WTC11 (cell line): ENCODE measurements around the gene CHST11. TPM values are rescaled to one million over a fixed set of nuclear protein-coding genes. Genes with fewer than 3 reads are reported as not detected.

Source experiments
- ATAC-seq: fragments of 200-7000 bp; cut with Tn5 transposase; 2 replicates; pipeline ENCODE4 v1.10.0; 2021; ENCODE audit warnings: mild to moderate bottlenecking, moderate library complexity
- CTCF ChIA-PET: fragments of 300-600 bp; sonication (Branson Sonifier 250); formaldehyde crosslinking; loops from one replicate; lab custom pipeline; 2021; ENCODE audit warnings: antibody characterized with exemption; lab: Charles Lee
- POLR2A ChIA-PET: fragments of 350-600 bp; sonication (Branson Sonifier 250); formaldehyde crosslinking; loops from one replicate; lab custom pipeline; 2021; ENCODE audit warnings: antibody characterized with exemption; lab: Charles Lee
- DNase-seq: peaks from one replicate; pipeline ENCODE4 v3.0.0; 2021; ENCODE audit warnings: low spot score
- H3K27ac Mint-ChIP-seq: 2 replicates; pipeline ENCODE4 v1.8.0; 2021; ENCODE audit warnings: mixed read lengths
- H3K27me3 Mint-ChIP-seq: 2 replicates; pipeline ENCODE4 v1.8.0; 2021; ENCODE audit warnings: low read depth, mild to moderate bottlenecking, moderate library complexity, mixed read lengths
- H3K36me3 Mint-ChIP-seq: 2 replicates; pipeline ENCODE4 v1.8.0; 2021; ENCODE audit warnings: mixed read lengths
- H3K4me1 Mint-ChIP-seq: 2 replicates; pipeline ENCODE4 v1.8.0; 2022; ENCODE audit warnings: mixed read lengths
- H3K4me3 Mint-ChIP-seq: 2 replicates; pipeline ENCODE4 v1.8.0; 2021; ENCODE audit warnings: mild to moderate bottlenecking, moderate library complexity, mixed read lengths
- H3K9me3 Mint-ChIP-seq: 2 replicates; pipeline ENCODE4 v1.8.0; 2021; ENCODE audit warnings: mixed read lengths
- ATF1 ChIP-seq: sonication (generic); formaldehyde crosslinking; IDR thresholded peaks from 2 replicates; pipeline ENCODE4 v1.8.1; 2023; ENCODE audit warnings: mild to moderate bottlenecking, moderate library complexity, missing genetic modification reagents
- CREB1 ChIP-seq: sonication (generic); formaldehyde crosslinking; IDR thresholded peaks from 2 replicates; pipeline ENCODE4 v1.8.0; 2023; ENCODE audit warnings: mild to moderate bottlenecking, missing genetic modification reagents
- KAT7 ChIP-seq: sonication (generic); formaldehyde crosslinking; IDR thresholded peaks from 2 replicates; pipeline ENCODE4 v1.8.1; 2023; ENCODE audit warnings: missing genetic modification reagents, mild to moderate bottlenecking, borderline replicate concordance
- MYBL2 ChIP-seq: sonication (generic); formaldehyde crosslinking; IDR thresholded peaks from 2 replicates; pipeline ENCODE4 v1.8.1; 2023; ENCODE audit warnings: mild to moderate bottlenecking, moderate library complexity, missing genetic modification reagents
- NFATC4 ChIP-seq: fragments of 250-450 bp; sonication (Bioruptor Pico); IDR thresholded peaks from 2 replicates; pipeline ENCODE4 v1.9.0; 2021; ENCODE audit warnings: mild to moderate bottlenecking
- NR1H2 ChIP-seq: sonication (generic); formaldehyde crosslinking; IDR thresholded peaks from 2 replicates; pipeline ENCODE4 v1.9.0; 2021; ENCODE audit warnings: mild to moderate bottlenecking, moderate library complexity, missing genetic modification reagents
- PRRX2 ChIP-seq: fragments of 250-450 bp; sonication (Bioruptor Pico); IDR thresholded peaks from 2 replicates; pipeline ENCODE4 v1.8.0; 2021; ENCODE audit warnings: mild to moderate bottlenecking
- SOX15 ChIP-seq: fragments of 250-450 bp; sonication (Bioruptor Pico); IDR thresholded peaks from 2 replicates; pipeline ENCODE4 v1.9.0; 2021; ENCODE audit warnings: mild to moderate bottlenecking
- ZNF121 ChIP-seq: sonication (generic); formaldehyde crosslinking; IDR thresholded peaks from 2 replicates; pipeline ENCODE4 v1.8.0; 2023; ENCODE audit warnings: missing genetic modification reagents
- ZNF138 ChIP-seq: sonication (generic); formaldehyde crosslinking; conservative IDR thresholded peaks from 2 replicates; pipeline ENCODE4 v1.8.1; 2022; ENCODE audit warnings: mild to moderate bottlenecking, moderate library complexity, missing genetic modification reagents
- ZNF425 ChIP-seq: fragments of 250-450 bp; sonication (Bioruptor Pico); conservative IDR thresholded peaks from 2 replicates; pipeline ENCODE4 v1.9.0; 2021; ENCODE audit warnings: mild to moderate bottlenecking
- ZSCAN18 ChIP-seq: fragments of 250-450 bp; sonication (Bioruptor Pico); IDR thresholded peaks from 2 replicates; pipeline ENCODE4 v2.1.2; 2022; ENCODE audit warnings: mild to moderate bottlenecking, moderate library complexity
- total RNA-seq: library from RNA; stranded (reverse); gene quantifications from 3 replicates; pipeline ENCODE4 v1.2.3, GENCODE V29; 2021
- TF ChIP-seq, protein P1 (sequence below): sonication (generic); formaldehyde crosslinking; IDR thresholded peaks from 2 replicates; pipeline ENCODE4 v1.8.0; 2023; ENCODE audit warnings: missing genetic modification reagents
- TF ChIP-seq, protein P2 (sequence below): fragments of 250-450 bp; sonication (Bioruptor Pico); IDR thresholded peaks from 2 replicates; pipeline ENCODE4 v1.9.0; 2021; ENCODE audit warnings: moderate library complexity, mild to moderate bottlenecking, inconsistent platforms, borderline replicate concordance
- TF ChIP-seq, protein P3 (sequence below): sonication (generic); formaldehyde crosslinking; IDR thresholded peaks from 2 replicates; pipeline ENCODE4 v1.8.1; 2022; ENCODE audit warnings: low read depth, mild to moderate bottlenecking, moderate library complexity, missing genetic modification reagents, borderline replicate concordance
- TF ChIP-seq, protein P4 (sequence below): sonication (generic); formaldehyde crosslinking; IDR thresholded peaks from 2 replicates; pipeline ENCODE4 v1.8.1; 2023; ENCODE audit warnings: mild to moderate bottlenecking, missing genetic modification reagents, borderline replicate concordance
- TF ChIP-seq, protein P5 (sequence below): sonication (generic); formaldehyde crosslinking; IDR thresholded peaks from 2 replicates; pipeline ENCODE4 v1.8.0; 2023; ENCODE audit warnings: mild to moderate bottlenecking, missing genetic modification reagents
- TF ChIP-seq, protein P6 (sequence below): sonication (generic); formaldehyde crosslinking; IDR thresholded peaks from 2 replicates; pipeline ENCODE4 v1.8.1; 2022; ENCODE audit warnings: low read depth, missing genetic modification reagents, borderline replicate concordance
- TF ChIP-seq, protein P7 (sequence below): sonication (generic); formaldehyde crosslinking; IDR thresholded peaks from 2 replicates; pipeline ENCODE4 v1.8.1; 2023; ENCODE audit warnings: mild to moderate bottlenecking, missing genetic modification reagents, moderate library complexity

Gene CHST11
- total RNA-seq, 1 experiment from 2014 or later, result 24.2 TPM

DNA sequence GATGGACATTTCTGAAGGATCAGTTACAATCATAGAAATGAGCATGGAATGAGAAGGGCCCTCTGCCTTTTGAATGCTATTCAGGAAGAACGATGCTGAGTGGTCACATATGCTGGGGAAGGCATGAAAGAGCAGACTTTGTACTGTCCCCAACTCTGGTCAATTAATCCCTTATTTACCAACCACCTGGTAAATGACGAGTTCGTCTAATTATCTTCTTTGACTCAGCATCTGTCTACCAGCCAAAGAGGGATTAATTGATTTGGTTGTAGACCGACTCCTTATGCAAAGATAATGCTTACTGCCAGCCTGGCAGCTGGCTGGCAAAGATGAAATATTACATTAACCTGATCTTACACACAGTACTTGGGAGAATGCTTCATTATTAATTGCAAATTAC, 152.2 kb downstream of the CHST11 start:
- DNase-seq (no peak), ATAC-seq (no peak)
- peaks cover 6% of the 10 kb centered on the region; the same call in 1 of the 2 replicates for H3K36me3 Mint-ChIP-seq
- CTCF ChIA-PET, result interaction anchor here (0.5 to 1.8 kb wide), 3 partner anchors 46 to 228 kb away, joined by 3 to 5 read pairs (median 3); no protein-coding TSS in a partner anchor
- peaks cover 23% of the 10 kb centered on the region for H3K4me1 Mint-ChIP-seq
- no peaks in the 10 kb centered on the region for H3K27me3 Mint-ChIP-seq
- H3K4me3 Mint-ChIP-seq, result no peak overlapping the region
- H3K27ac Mint-ChIP-seq, result no peak overlapping the region
- POLR2A ChIA-PET, result interaction anchor here (0.6 kb wide), 1 partner anchor 9 kb away, joined by 3 read pairs; no protein-coding TSS in a partner anchor
- TF ChIP-seq SOX15 (no peak), KAT7 (CRISPR knock-in tag) (no peak), NFATC4 (CRISPR knock-in tag) (no peak), PRRX2 (no peak)
- TF ChIP-seq, protein P1, sequence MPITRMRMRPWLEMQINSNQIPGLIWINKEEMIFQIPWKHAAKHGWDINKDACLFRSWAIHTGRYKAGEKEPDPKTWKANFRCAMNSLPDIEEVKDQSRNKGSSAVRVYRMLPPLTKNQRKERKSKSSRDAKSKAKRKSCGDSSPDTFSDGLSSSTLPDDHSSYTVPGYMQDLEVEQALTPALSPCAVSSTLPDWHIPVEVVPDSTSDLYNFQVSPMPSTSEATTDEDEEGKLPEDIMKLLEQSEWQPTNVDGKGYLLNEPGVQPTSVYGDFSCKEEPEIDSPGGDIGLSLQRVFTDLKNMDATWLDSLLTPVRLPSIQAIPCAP (CRISPR knock-in tag), result no peak
- TF ChIP-seq, protein P2, sequence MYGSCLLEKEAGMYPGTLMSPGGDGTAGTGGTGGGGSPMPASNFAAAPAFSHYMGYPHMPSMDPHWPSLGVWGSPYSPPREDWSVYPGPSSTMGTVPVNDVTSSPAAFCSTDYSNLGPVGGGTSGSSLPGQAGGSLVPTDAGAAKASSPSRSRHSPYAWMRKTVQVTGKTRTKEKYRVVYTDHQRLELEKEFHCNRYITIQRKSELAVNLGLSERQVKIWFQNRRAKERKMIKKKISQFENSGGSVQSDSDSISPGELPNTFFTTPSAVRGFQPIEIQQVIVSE (CRISPR knock-in tag), result no peak
- TF ChIP-seq, protein P3, sequence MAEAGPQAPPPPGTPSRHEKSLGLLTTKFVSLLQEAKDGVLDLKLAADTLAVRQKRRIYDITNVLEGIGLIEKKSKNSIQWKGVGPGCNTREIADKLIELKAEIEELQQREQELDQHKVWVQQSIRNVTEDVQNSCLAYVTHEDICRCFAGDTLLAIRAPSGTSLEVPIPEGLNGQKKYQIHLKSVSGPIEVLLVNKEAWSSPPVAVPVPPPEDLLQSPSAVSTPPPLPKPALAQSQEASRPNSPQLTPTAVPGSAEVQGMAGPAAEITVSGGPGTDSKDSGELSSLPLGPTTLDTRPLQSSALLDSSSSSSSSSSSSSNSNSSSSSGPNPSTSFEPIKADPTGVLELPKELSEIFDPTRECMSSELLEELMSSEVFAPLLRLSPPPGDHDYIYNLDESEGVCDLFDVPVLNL, result no peak
- TF ChIP-seq, protein P4, sequence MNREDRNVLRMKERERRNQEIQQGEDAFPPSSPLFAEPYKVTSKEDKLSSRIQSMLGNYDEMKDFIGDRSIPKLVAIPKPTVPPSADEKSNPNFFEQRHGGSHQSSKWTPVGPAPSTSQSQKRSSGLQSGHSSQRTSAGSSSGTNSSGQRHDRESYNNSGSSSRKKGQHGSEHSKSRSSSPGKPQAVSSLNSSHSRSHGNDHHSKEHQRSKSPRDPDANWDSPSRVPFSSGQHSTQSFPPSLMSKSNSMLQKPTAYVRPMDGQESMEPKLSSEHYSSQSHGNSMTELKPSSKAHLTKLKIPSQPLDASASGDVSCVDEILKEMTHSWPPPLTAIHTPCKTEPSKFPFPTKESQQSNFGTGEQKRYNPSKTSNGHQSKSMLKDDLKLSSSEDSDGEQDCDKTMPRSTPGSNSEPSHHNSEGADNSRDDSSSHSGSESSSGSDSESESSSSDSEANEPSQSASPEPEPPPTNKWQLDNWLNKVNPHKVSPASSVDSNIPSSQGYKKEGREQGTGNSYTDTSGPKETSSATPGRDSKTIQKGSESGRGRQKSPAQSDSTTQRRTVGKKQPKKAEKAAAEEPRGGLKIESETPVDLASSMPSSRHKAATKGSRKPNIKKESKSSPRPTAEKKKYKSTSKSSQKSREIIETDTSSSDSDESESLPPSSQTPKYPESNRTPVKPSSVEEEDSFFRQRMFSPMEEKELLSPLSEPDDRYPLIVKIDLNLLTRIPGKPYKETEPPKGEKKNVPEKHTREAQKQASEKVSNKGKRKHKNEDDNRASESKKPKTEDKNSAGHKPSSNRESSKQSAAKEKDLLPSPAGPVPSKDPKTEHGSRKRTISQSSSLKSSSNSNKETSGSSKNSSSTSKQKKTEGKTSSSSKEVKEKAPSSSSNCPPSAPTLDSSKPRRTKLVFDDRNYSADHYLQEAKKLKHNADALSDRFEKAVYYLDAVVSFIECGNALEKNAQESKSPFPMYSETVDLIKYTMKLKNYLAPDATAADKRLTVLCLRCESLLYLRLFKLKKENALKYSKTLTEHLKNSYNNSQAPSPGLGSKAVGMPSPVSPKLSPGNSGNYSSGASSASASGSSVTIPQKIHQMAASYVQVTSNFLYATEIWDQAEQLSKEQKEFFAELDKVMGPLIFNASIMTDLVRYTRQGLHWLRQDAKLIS (CRISPR knock-in tag), result no peak
- TF ChIP-seq, all 79 proteins: peak for 0
- peaks cover 5% of the 10 kb centered on the region for H3K9me3 Mint-ChIP-seq

DNA sequence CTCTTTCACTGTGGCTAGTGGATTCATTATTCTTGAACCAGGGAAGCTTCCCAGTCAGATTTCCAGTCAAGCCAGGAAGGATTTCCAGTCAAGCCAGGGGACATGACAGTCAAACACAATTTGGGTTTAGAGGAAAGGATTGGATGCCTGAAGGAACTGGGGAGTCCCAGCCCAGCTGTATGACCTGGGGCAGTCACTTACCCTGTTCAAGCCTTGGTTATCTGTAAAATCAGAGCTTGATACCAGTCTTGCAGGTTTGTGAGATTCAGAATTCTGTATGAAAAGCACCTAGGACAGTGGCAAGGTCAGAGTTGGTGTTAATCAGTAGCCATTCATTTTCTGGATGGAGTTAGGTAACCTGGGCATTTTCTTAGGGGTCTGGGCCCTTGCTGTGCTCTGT, 152.7 kb downstream of the CHST11 start:
- Mint-ChIP-seq H3K36me3 (peaks cover 6% of the 10 kb centered on the region; the same call in 1 of the 2 replicates), H3K27ac (no peak overlapping the region), H3K9me3 (peaks cover 5% of the 10 kb centered on the region), H3K4me3 (no peak overlapping the region), H3K4me1 (peaks cover 19% of the 10 kb centered on the region), H3K27me3 (no peaks in the 10 kb centered on the region)
- no peak for ATAC-seq
- no peak for DNase-seq
- POLR2A ChIA-PET, result interaction anchor here (0.6 kb wide), 1 partner anchor 8 kb away, joined by 3 read pairs; no protein-coding TSS in a partner anchor
- CTCF ChIA-PET, result interaction anchor here (0.5 to 1.8 kb wide), 3 partner anchors 45 to 228 kb away, joined by 3 to 5 read pairs (median 3); no protein-coding TSS in a partner anchor
- TF ChIP-seq NR1H2 (CRISPR knock-in tag), result no peak
- no peak for TF ChIP-seq ZNF138 (CRISPR knock-in tag)
- no peak for TF ChIP-seq MYBL2 (CRISPR knock-in tag)
- TF ChIP-seq, protein P5, sequence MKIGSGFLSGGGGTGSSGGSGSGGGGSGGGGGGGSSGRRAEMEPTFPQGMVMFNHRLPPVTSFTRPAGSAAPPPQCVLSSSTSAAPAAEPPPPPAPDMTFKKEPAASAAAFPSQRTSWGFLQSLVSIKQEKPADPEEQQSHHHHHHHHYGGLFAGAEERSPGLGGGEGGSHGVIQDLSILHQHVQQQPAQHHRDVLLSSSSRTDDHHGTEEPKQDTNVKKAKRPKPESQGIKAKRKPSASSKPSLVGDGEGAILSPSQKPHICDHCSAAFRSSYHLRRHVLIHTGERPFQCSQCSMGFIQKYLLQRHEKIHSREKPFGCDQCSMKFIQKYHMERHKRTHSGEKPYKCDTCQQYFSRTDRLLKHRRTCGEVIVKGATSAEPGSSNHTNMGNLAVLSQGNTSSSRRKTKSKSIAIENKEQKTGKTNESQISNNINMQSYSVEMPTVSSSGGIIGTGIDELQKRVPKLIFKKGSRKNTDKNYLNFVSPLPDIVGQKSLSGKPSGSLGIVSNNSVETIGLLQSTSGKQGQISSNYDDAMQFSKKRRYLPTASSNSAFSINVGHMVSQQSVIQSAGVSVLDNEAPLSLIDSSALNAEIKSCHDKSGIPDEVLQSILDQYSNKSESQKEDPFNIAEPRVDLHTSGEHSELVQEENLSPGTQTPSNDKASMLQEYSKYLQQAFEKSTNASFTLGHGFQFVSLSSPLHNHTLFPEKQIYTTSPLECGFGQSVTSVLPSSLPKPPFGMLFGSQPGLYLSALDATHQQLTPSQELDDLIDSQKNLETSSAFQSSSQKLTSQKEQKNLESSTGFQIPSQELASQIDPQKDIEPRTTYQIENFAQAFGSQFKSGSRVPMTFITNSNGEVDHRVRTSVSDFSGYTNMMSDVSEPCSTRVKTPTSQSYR, result no peak
- TF ChIP-seq, protein P6, sequence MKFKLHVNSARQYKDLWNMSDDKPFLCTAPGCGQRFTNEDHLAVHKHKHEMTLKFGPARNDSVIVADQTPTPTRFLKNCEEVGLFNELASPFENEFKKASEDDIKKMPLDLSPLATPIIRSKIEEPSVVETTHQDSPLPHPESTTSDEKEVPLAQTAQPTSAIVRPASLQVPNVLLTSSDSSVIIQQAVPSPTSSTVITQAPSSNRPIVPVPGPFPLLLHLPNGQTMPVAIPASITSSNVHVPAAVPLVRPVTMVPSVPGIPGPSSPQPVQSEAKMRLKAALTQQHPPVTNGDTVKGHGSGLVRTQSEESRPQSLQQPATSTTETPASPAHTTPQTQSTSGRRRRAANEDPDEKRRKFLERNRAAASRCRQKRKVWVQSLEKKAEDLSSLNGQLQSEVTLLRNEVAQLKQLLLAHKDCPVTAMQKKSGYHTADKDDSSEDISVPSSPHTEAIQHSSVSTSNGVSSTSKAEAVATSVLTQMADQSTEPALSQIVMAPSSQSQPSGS (CRISPR knock-in tag), result no peak
- no peak for TF ChIP-seq CREB1 (CRISPR knock-in tag)
- no peak for TF ChIP-seq NFATC4 (CRISPR knock-in tag)
- no peak for TF ChIP-seq ZNF425 (CRISPR knock-in tag)
- TF ChIP-seq ZNF121 (CRISPR knock-in tag), result no peak
- TF ChIP-seq ATF1 (CRISPR knock-in tag), result no peak
- TF ChIP-seq ZSCAN18, result no peak
- TF ChIP-seq, protein P7, sequence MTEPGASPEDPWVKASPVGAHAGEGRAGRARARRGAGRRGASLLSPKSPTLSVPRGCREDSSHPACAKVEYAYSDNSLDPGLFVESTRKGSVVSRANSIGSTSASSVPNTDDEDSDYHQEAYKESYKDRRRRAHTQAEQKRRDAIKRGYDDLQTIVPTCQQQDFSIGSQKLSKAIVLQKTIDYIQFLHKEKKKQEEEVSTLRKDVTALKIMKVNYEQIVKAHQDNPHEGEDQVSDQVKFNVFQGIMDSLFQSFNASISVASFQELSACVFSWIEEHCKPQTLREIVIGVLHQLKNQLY (CRISPR knock-in tag), result no peak
